Smooth muscle cell (in vitro differentiated cells): ENCODE results near the gene FASTK. TPM values are rescaled to one million over a fixed set of nuclear protein-coding genes. Genes with fewer than 3 reads are reported as not detected.

Experiments used
- DNase-seq: peaks from one replicate; lab custom pipeline; 2025; ENCODE audit not compliant: unreplicated experiment; lab: John Stamatoyannopoulos, UW
- H2AFZ ChIP-seq: fragments of 200-600 bp; sonication (generic); 2 replicates; pipeline ENCODE4 v1.6.0; 2016; ENCODE audit warnings: antibody characterized with exemption, low read depth, mild to moderate bottlenecking
- H3F3A ChIP-seq: fragments of 200-600 bp; sonication (generic); 2 replicates; pipeline ENCODE4 v1.6.0; 2017; ENCODE audit warnings: antibody characterized with exemption, low read depth
- H3K27ac ChIP-seq: fragments of 200-600 bp; sonication (generic); 2 replicates; pipeline ENCODE4 v1.5.1; 2016; ENCODE audit warnings: low read depth, mild to moderate bottlenecking
- H3K27me3 ChIP-seq: fragments of 200-600 bp; sonication (generic); 2 replicates; pipeline ENCODE4 v1.6.1; 2016; ENCODE audit warnings: low read depth, mild to moderate bottlenecking
- H3K36me3 ChIP-seq: fragments of 200-600 bp; sonication (generic); 2 replicates; pipeline ENCODE4 v1.5.1; 2016; ENCODE audit warnings: low read depth
- H3K4me1 ChIP-seq: fragments of 200-600 bp; sonication (generic); 2 replicates; pipeline ENCODE4 v1.5.1; 2016; ENCODE audit warnings: low read depth
- H3K4me2 ChIP-seq: fragments of 200-600 bp; sonication (generic); 2 replicates; pipeline ENCODE4 v1.6.0; 2016; ENCODE audit warnings: mild to moderate bottlenecking
- H3K4me3 ChIP-seq: fragments of 200-600 bp; sonication (generic); 2 replicates; pipeline ENCODE4 v1.5.1; 2016; ENCODE audit warnings: mild to moderate bottlenecking
- H3K79me2 ChIP-seq: fragments of 200-600 bp; sonication (generic); 2 replicates; pipeline ENCODE4 v1.6.0; 2016; ENCODE audit warnings: low read depth, mild to moderate bottlenecking
- H3K9ac ChIP-seq: fragments of 200-600 bp; sonication (generic); 2 replicates; pipeline ENCODE4 v1.6.0; 2016; ENCODE audit warnings: low read depth
- H3K9me3 ChIP-seq: fragments of 200-600 bp; sonication (generic); replicated peaks from 2 replicates; pipeline ENCODE4 v1.5.1; 2016; ENCODE audit warnings: low read depth
- H4K20me1 ChIP-seq: fragments of 200-600 bp; sonication (generic); 2 replicates; pipeline ENCODE4 v1.6.0; 2016; ENCODE audit warnings: low read depth
- CTCF ChIP-seq: fragments of 200-600 bp; sonication (generic); IDR thresholded peaks from 2 replicates; pipeline ENCODE4 v1.5.1; 2017; ENCODE audit warnings: borderline replicate concordance, mild to moderate bottlenecking, antibody characterized with exemption; ENCODE audit not compliant: insufficient read depth, poor library complexity, severe bottlenecking
- WGBS: methylation state at CpG from one replicate; pipeline ENCODE4 v1.1.7; 2016; ENCODE audit warnings: low lambda C conversion rate; 5-methylcytosine and 5-hydroxymethylcytosine counted together
- polyA plus RNA-seq: library from polyadenylated mRNA; unstranded; fragments of >200 nt; fragmentation: Nextera tagmentation; extraction: Ambion mirVana; gene quantifications from 2 replicates; pipeline ENCODE4 v1.2.1, GENCODE V29; 2016
- total RNA-seq: library from RNA; depleted of rRNA; stranded (reverse); fragments of >200 nt; gene quantifications from 2 replicates; pipeline ENCODE4 v1.2.3, GENCODE V29; 2014

Gene FASTK
- total and polyA plus RNA-seq, 2 experiments from 2014 or later = 100 to 177 TPM

GRCh38 chr7:151035902-151036301 lies 44.7 kb downstream of the FASTK start:
- Histone ChIP-seq H3K79me2 (peaks cover 9% of the 10 kb centered on the region), H3K9me3 (no peaks in the 10 kb centered on the region), H3K4me1 (peaks cover 4% of the 10 kb centered on the region), H3K4me3 (no peak overlapping the region), H3K9ac (no peak overlapping the region), H3K4me2 (no peak overlapping the region), H3K27me3 (no peaks in the 10 kb centered on the region), H3K36me3 (no peaks in the 10 kb centered on the region), H3K27ac (no peak overlapping the region), H3F3A (peaks cover 21% of the 10 kb centered on the region), H4K20me1 (no peaks in the 10 kb centered on the region), H2AFZ (no peak overlapping the region)
- WGBS = 99% methylated on average over 17 of the region's 17 CpGs
- no peak for TF ChIP-seq CTCF
- DNase-seq = no peak

- Histone ChIP-seq H3K9ac (no peak overlapping the region), H3K4me3 (no peak overlapping the region), H3F3A (peaks cover 18% of the 10 kb centered on the region), H2AFZ (no peak overlapping the region), H3K9me3 (no peaks in the 10 kb centered on the region), H3K36me3 (no peaks in the 10 kb centered on the region), H3K27me3 (no peaks in the 10 kb centered on the region), H4K20me1 (no peaks in the 10 kb centered on the region), H3K27ac (no peak overlapping the region), H3K79me2 (peaks cover 12% of the 10 kb centered on the region), H3K4me2 (no peak overlapping the region), H3K4me1 (peaks cover 2% of the 10 kb centered on the region)
- no peak for TF ChIP-seq CTCF
- no peak for DNase-seq
- WGBS = 86% methylated on average over 21 of the region's 21 CpGs
Measured at GRCh38 chr7:151035026-151035717, 45.4 kb downstream of the FASTK start.

- no peak overlapping the region for H3K27ac ChIP-seq
- peaks cover 12% of the 10 kb centered on the region for H3F3A ChIP-seq
- H3K36me3 ChIP-seq = no peaks in the 10 kb centered on the region
- no peaks in the 10 kb centered on the region for H3K27me3 ChIP-seq
- no peak overlapping the region for H2AFZ ChIP-seq
- 96% methylated on average over 21 of the region's 21 CpGs for WGBS
- no peak for DNase-seq
- peaks cover 18% of the 10 kb centered on the region for H3K79me2 ChIP-seq
- no peak overlapping the region for H3K4me2 ChIP-seq
- TF ChIP-seq CTCF = no peak
- H3K9ac ChIP-seq = no peak overlapping the region
- no peaks in the 10 kb centered on the region for H3K4me1 ChIP-seq
- H3K4me3 ChIP-seq = no peak overlapping the region
- no peaks in the 10 kb centered on the region for H3K9me3 ChIP-seq
- no peaks in the 10 kb centered on the region for H4K20me1 ChIP-seq
Measured at GRCh38 chr7:151034312-151035025, 46.1 kb downstream of the FASTK start.
